ENCODE measurements around the gene ADORA2A.

Gene ADORA2A

DNA sequence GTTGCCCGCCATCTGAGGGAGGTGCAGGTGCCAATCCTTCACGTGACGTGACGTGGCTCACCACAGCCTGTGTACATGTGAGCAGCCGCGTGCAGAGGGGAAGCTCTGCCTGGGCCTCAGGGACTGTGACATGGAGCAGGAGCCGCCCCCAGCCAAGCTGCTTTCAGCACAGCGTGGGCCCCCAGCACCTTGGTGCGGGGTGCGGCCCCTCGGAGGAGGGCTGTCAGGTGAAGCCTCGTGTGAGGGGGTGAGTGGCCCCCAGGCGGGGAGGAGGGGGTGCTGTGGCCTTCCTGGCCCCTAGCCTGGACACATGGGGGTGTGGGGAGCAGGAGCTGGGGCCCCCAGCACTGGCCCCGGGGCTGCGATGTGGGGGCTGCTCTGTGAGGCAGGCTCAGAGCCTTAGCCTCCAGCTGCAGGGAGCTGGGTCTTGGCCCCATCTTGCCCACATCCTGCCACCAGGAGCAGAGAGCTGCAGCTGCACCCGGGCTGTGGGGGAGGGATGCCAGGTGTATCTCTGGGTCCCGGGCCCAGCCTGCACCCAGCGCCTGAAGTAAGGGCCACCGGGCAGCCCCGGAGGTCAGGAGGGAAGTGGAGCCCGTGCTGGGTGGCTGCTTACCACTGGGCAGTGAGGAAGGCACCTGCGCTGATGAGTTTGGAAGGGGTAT is at the start of gene ADORA2A:
ADORA2A (plus strand) TSS at position 100 of the 665 bp plus-strand sequence. CDS start 5,806 bp downstream, outside the sequence.
- no peak for DNase-seq (ENCODE audit: low read depth)
- TF ChIP-seq, protein P1, sequence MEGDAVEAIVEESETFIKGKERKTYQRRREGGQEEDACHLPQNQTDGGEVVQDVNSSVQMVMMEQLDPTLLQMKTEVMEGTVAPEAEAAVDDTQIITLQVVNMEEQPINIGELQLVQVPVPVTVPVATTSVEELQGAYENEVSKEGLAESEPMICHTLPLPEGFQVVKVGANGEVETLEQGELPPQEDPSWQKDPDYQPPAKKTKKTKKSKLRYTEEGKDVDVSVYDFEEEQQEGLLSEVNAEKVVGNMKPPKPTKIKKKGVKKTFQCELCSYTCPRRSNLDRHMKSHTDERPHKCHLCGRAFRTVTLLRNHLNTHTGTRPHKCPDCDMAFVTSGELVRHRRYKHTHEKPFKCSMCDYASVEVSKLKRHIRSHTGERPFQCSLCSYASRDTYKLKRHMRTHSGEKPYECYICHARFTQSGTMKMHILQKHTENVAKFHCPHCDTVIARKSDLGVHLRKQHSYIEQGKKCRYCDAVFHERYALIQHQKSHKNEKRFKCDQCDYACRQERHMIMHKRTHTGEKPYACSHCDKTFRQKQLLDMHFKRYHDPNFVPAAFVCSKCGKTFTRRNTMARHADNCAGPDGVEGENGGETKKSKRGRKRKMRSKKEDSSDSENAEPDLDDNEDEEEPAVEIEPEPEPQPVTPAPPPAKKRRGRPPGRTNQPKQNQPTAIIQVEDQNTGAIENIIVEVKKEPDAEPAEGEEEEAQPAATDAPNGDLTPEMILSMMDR (conservative IDR thresholded peaks at IDR 0.05; ENCODE audit: control insufficient read depth, insufficient read depth, low read depth, low read length) = no peak
- H3K4me3 ChIP-seq (ENCODE audit: control insufficient read depth, low read depth, low read length) = no peak within 1 kb of the TSS

DNA sequence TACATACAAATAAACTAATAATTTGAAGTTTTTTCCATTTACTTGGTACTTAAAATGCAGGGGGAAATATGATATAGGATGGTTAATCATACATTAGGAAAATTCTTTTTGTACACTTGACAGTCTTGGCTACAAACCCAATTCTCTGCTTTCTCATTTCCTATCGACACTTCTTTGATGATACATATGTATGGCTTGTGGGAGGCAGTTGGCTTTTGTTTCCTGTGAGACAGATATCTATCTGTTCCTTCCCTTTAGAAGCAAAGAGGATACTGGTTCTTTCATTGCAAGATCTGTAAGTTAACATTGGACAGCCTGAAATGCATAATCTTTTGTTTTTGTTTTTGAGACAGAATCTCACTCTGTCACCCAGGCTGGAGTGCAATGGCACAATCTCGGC is 47.9 kb upstream of the ADORA2A start:
- no peak overlapping the region for H3K4me3 ChIP-seq (ENCODE audit: control insufficient read depth, low read depth, low read length)
- DNase-seq (ENCODE audit: low read depth) = no peak
- TF ChIP-seq, protein P1 (conservative IDR thresholded peaks at IDR 0.05; ENCODE audit: control insufficient read depth, insufficient read depth, low read depth, low read length) = no peak

DNA sequence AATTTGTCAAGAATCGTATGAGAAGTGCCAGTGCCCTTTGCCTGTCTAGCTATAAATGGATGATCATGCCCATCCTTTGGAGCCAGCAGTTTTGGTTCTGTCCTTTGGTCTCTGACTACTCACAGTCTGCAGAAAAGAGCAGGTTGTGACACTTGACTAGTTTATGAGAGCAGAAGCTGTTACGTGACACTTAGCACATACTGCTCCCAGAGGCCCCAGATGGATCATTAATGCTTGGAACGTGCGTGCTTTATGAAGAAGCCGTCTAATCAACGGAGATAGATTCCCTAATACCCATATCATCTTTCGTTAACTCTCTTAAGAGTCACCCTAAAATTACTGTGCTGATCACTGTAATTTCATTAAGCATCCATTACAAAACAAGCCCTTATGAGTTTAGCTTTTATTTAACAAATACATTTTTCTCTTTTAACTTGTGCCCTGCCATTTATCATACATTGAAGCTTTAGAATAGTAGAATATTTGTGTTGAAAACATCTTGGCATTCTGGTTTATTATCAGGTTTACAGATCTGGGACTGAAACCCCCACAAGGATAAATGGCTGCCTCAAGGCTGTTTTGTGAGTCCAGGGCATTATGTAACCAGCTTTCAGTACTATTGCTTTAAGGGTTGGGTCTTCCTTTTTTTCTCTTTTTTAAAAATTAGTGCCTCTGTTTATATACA is 47.0 kb upstream of the ADORA2A start:
- TF ChIP-seq, protein P1 (conservative IDR thresholded peaks at IDR 0.05; ENCODE audit: control insufficient read depth, insufficient read depth, low read depth, low read length) = no peak
- DNase-seq (ENCODE audit: low read depth) = no peak
- no peak overlapping the region for H3K4me3 ChIP-seq (ENCODE audit: control insufficient read depth, low read depth, low read length)

DNA sequence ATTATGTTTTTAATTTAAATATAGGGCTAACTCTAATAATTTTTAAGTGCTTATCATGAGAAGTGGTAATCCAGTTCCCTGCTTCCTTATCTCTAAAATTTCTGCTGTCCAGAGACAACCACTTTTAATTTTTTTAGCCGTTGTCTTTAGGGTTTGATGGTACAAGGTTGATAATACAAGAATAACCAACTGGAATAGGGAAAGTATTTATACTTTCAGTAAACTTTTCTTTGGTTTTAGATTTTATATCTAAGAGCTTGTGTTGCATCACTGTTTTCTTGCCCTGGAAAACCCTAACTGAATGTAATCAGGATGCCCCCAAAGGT is 46.5 kb upstream of the ADORA2A start:
- TF ChIP-seq, protein P1 (conservative IDR thresholded peaks at IDR 0.05; ENCODE audit: control insufficient read depth, insufficient read depth, low read depth, low read length) = no peak
- no peak overlapping the region for H3K4me3 ChIP-seq (ENCODE audit: control insufficient read depth, low read depth, low read length)
- no peak for DNase-seq (ENCODE audit: low read depth)

DNA sequence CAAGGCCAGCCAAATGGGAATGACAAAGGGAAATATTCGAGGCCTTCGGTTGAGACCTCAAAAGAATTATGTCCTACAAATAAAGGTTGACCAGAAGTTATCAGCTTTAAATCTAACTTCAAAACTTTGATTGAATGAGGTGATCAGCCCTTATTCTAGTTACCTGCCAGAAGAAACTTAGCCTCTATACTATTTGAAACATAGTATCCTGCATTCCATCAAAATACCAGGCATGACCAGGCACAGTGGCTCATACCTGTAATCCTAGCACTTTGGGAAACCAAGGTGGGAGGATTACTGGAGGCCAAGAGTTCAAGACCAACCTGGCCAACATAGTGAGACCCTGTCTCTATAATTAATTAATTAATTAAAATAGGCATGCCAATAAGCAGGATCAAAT is 44.3 kb upstream of the ADORA2A start:
- TF ChIP-seq, protein P1 (conservative IDR thresholded peaks at IDR 0.05; ENCODE audit: control insufficient read depth, insufficient read depth, low read depth, low read length) = no peak
- no peak overlapping the region for H3K4me3 ChIP-seq (ENCODE audit: control insufficient read depth, low read depth, low read length)
- DNase-seq (ENCODE audit: low read depth) = no peak

DNA sequence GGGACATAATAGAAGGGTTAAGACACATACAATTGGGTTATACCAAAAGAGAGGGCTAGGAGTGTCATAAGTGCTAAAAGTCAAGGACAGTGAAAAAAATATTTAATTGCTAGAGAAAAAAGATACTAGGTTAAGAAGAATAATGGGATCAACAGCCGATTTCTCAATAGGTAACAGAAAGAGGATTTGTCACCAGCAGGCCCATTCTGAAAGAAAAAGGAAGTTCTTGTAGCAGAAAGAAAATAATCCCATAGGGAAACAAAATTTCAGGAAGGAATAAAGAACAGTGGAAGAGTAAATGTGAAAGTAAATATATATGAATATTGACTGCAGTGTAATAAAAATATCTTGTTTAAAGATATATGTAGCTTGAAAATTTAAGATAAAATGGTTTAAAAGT is 43.3 kb upstream of the ADORA2A start:
- H3K4me3 ChIP-seq (ENCODE audit: control insufficient read depth, low read depth, low read length) = no peak overlapping the region
- no peak for DNase-seq (ENCODE audit: low read depth)
- TF ChIP-seq, protein P1 (conservative IDR thresholded peaks at IDR 0.05; ENCODE audit: control insufficient read depth, insufficient read depth, low read depth, low read length) = no peak
